ENCODE data around the gene SCN7A. TPM values are rescaled to one million over a fixed set of nuclear protein-coding genes. Genes with fewer than 3 reads are reported as not detected.

The SCN7A gene
- total and polyA plus RNA-seq, 7 donors = 0.23 to 216 (median 107) TPM

- Histone ChIP-seq H3K27ac (no peak overlapping the region), H3K4me1 (peaks cover 0 to 5% (median 0%) of the 10 kb centered on the region in 4 donors), H3K27me3 (no peaks in the 10 kb centered on the region), H3K9me3 (no peaks in the 10 kb centered on the region), H3K4me3 (no peak overlapping the region), H3K36me3 (no peaks in the 10 kb centered on the region)
- WGBS, 2 donors = 30 to 52% methylated on average over 3 of the region's 3 CpGs
- DNase-seq = no peak
- TF ChIP-seq EP300 (IDR thresholded peaks at IDR 0.05) (no peak), POLR2A (IDR thresholded peaks at IDR 0.05) (no peak), POLR2AphosphoS5 (IDR thresholded peaks at IDR 0.05) (no peak), CTCF (IDR thresholded peaks at IDR 0.05) (no peak)
- intact Hi-C loops (cut with DNase I) = no loop called here
Observed at GRCh38 chr2:166388481-166389070, 105.5 kb downstream of the SCN7A start.

GRCh38 chr2:166385313-166385712, 108.7 kb downstream of the SCN7A start:
- TF ChIP-seq CTCF (IDR thresholded peaks at IDR 0.05) (no peak), EP300 (IDR thresholded peaks at IDR 0.05) (no peak), POLR2A (IDR thresholded peaks at IDR 0.05) (no peak), POLR2AphosphoS5 (IDR thresholded peaks at IDR 0.05) (no peak)
- H3K36me3 ChIP-seq = no peaks in the 10 kb centered on the region
- intact Hi-C loops (cut with DNase I) = no loop called here
- no peaks in the 10 kb centered on the region for H3K4me1 ChIP-seq
- H3K9me3 ChIP-seq = no peaks in the 10 kb centered on the region
- WGBS, 2 donors = 91 to 95% methylated on average over 1 of the region's 1 CpG
- no peak for DNase-seq
- H3K4me3 ChIP-seq = no peak overlapping the region
- no peak overlapping the region for H3K27ac ChIP-seq
- H3K27me3 ChIP-seq = no peaks in the 10 kb centered on the region

GRCh38 chr2:166384774-166385173, 109.3 kb downstream of the SCN7A start:
- 51 to 66% methylated on average over 8 of the region's 8 CpGs for WGBS, 2 donors
- no peak overlapping the region for H3K27ac ChIP-seq
- DNase-seq = no peak

GRCh38 chr2:166382448-166382847, 111.6 kb downstream of the SCN7A start:
- TF ChIP-seq POLR2AphosphoS5 (IDR thresholded peaks at IDR 0.05) (no peak), CTCF (IDR thresholded peaks at IDR 0.05) (no peak), POLR2A (IDR thresholded peaks at IDR 0.05) (no peak), EP300 (IDR thresholded peaks at IDR 0.05) (no peak)
- no peaks in the 10 kb centered on the region for H3K9me3 ChIP-seq
- no peaks in the 10 kb centered on the region for H3K27me3 ChIP-seq
- no peak for DNase-seq
- H3K27ac ChIP-seq = no peak overlapping the region
- intact Hi-C loops (cut with DNase I) = loop anchor here (5.0 kb wide), 1 partner anchor 135 kb away; no protein-coding TSS in a partner anchor
- H3K4me3 ChIP-seq = no peak overlapping the region
- 94 to 97% methylated on average over 3 of the region's 3 CpGs for WGBS, 2 donors
- H3K4me1 ChIP-seq = no peaks in the 10 kb centered on the region
- no peaks in the 10 kb centered on the region for H3K36me3 ChIP-seq

More at GRCh38 chr2:166384774-166385173, 109.3 kb downstream of the SCN7A start:
- H3K4me3 ChIP-seq = no peak overlapping the region
- intact Hi-C loops (cut with DNase I) = loop anchor here (5.0 kb wide), 1 partner anchor 133 kb away; no protein-coding TSS in a partner anchor
- no peaks in the 10 kb centered on the region for H3K27me3 ChIP-seq
- TF ChIP-seq EP300 (IDR thresholded peaks at IDR 0.05) (no peak), POLR2A (IDR thresholded peaks at IDR 0.05) (no peak), CTCF (IDR thresholded peaks at IDR 0.05) (peak; percentile 20 to 60 (median 48)), POLR2AphosphoS5 (IDR thresholded peaks at IDR 0.05) (peak in 2 of 4 donors; percentile 47 to 60)
- H3K36me3 ChIP-seq = no peaks in the 10 kb centered on the region
- H3K9me3 ChIP-seq = no peaks in the 10 kb centered on the region
- no peaks in the 10 kb centered on the region for H3K4me1 ChIP-seq
